CD4-positive, alpha-beta T cell treated with Interferon gamma for 1 hour (primary cell): Measurements from ENCODE around the gene LCN15.
"Not testable (repeated sequence)": the region's sequence is repeated elsewhere in the genome, so short reads cannot be mapped to it uniquely, and the experiment has no call there.

Experiments
- DNase-seq: peaks from one replicate; pipeline ENCODE4 v3.0.0-alpha.2; 2020

LCN15 gene

GRCh38 chr9:136793086-136793946, 29.0 kb upstream of the LCN15 start:
- no peak for DNase-seq

GRCh38 chr9:136792321-136793085, 28.2 kb upstream of the LCN15 start:
- DNase-seq: no peak

GRCh38 chr9:136791516-136792276, 27.4 kb upstream of the LCN15 start:
- DNase-seq: peak; percentile 71

- DNase-seq: peak; percentile 100
Measured at GRCh38 chr9:136790640-136791515, 26.6 kb upstream of the LCN15 start, which contains the start of gene TMEM141. Gene TMEM141, plus strand, starts transcription at chr9:136791344. Its CDS starts 27 bp downstream, at chr9:136791371.

GRCh38 chr9:136789523-136789937, 25.2 kb upstream of the LCN15 start:
- no peak for DNase-seq

GRCh38 chr9:136788644-136789522, 24.6 kb upstream of the LCN15 start:
- not testable (repeated sequence) for DNase-seq

- DNase-seq: peak; percentile 64
Measured at GRCh38 chr9:136787690-136788400, 23.5 kb upstream of the LCN15 start.

- not testable (repeated sequence) for DNase-seq
Measured at GRCh38 chr9:136786983-136787382, 22.7 kb upstream of the LCN15 start.

- DNase-seq: no peak
Measured at GRCh38 chr9:136786451-136786850, 22.1 kb upstream of the LCN15 start.

- DNase-seq: not testable (repeated sequence)
Measured at GRCh38 chr9:136785565-136786355, 21.4 kb upstream of the LCN15 start.

GRCh38 chr9:136784997-136785361, 20.7 kb upstream of the LCN15 start:
- DNase-seq: no peak

- DNase-seq: no peak
Measured at GRCh38 chr9:136784249-136784996, 20.1 kb upstream of the LCN15 start.

GRCh38 chr9:136782452-136782851, 18.1 kb upstream of the LCN15 start:
- DNase-seq: no peak

- DNase-seq: no peak
Measured at GRCh38 chr9:136779808-136780207, 15.5 kb upstream of the LCN15 start.

- no peak for DNase-seq
Measured at GRCh38 chr9:136777359-136777758, 13.0 kb upstream of the LCN15 start.

GRCh38 chr9:136776947-136777346, 12.6 kb upstream of the LCN15 start:
- DNase-seq: no peak

GRCh38 chr9:136775191-136775590, 10.9 kb upstream of the LCN15 start:
- DNase-seq: no peak

- no peak for DNase-seq
Measured at GRCh38 chr9:136774416-136775045, 10.2 kb upstream of the LCN15 start.
